CD1c-positive myeloid dendritic cell (primary cell): ENCODE data around the gene KMT2E.
A peak's percentile ranks its signal among the peaks of the same experiment; 100 is the strongest.
"Not testable (repeated sequence)": the region's sequence is repeated elsewhere in the genome, so short reads cannot be mapped to it uniquely, and the experiment has no call there.

Experiments used
- DNase-seq: peaks from one replicate; pipeline ENCODE4 v3.0.0-alpha.2; 2016; ENCODE audit errors: extremely low spot score

The KMT2E gene

GRCh38 chr7:104982308-104983075 lies 31.5 kb upstream of the KMT2E start:
- no peak for DNase-seq

GRCh38 chr7:104983076-104983577 lies 30.9 kb upstream of the KMT2E start:
- no peak for DNase-seq

GRCh38 chr7:104983578-104984539 lies 30.1 kb upstream of the KMT2E start:
- peak; percentile 93 for DNase-seq

GRCh38 chr7:104984585-104985258 lies 29.3 kb upstream of the KMT2E start:
- no peak for DNase-seq

GRCh38 chr7:104985259-104985617 lies 28.8 kb upstream of the KMT2E start:
- no peak for DNase-seq

GRCh38 chr7:104986628-104987259 lies 27.3 kb upstream of the KMT2E start:
- no peak for DNase-seq

- DNase-seq, result not testable (repeated sequence)
Observed at GRCh38 chr7:104987403-104987802, 26.6 kb upstream of the KMT2E start.

GRCh38 chr7:104990983-104991382 lies 23.0 kb upstream of the KMT2E start:
- no peak for DNase-seq

GRCh38 chr7:104992306-104992705 lies 21.7 kb upstream of the KMT2E start:
- peak; percentile 53 for DNase-seq

GRCh38 chr7:104993217-104993862 lies 20.7 kb upstream of the KMT2E start:
- DNase-seq, result peak; percentile 52

- DNase-seq, result no peak
Observed at GRCh38 chr7:104998040-104998752, 15.8 kb upstream of the KMT2E start.

GRCh38 chr7:105000200-105000599 lies 13.8 kb upstream of the KMT2E start:
- DNase-seq, result no peak

- DNase-seq, result no peak
Observed at GRCh38 chr7:105000927-105001336, 13.1 kb upstream of the KMT2E start.

GRCh38 chr7:105001652-105002184 lies 12.3 kb upstream of the KMT2E start:
- no peak for DNase-seq

GRCh38 chr7:105003275-105003674 lies 10.7 kb upstream of the KMT2E start:
- peak; percentile 60 for DNase-seq

GRCh38 chr7:105003872-105004510 lies 10.0 kb upstream of the KMT2E start:
- DNase-seq, result no peak

- DNase-seq, result not testable (repeated sequence)
Observed at GRCh38 chr7:105005006-105005405, 9.0 kb upstream of the KMT2E start.

- not testable (repeated sequence) for DNase-seq
Observed at GRCh38 chr7:105005486-105005885, 8.5 kb upstream of the KMT2E start.

- DNase-seq, result peak; percentile 45
Observed at GRCh38 chr7:105006367-105007136, 7.5 kb upstream of the KMT2E start.
